Gastrocnemius medialis (tissue), 4 donors: ENCODE data around the gene HHLA2.

Experiments used
- POLR2A ChIP-seq, 2 donors: fragments of 450-650 bp; IDR thresholded peaks; one replicate each; pipeline ENCODE4 v1.6.1; 2017; ENCODE audit warnings: antibody characterized with exemption in 2 of 2, mild to moderate bottlenecking in 2 of 2, moderate library complexity in 2 of 2
- TF ChIP-seq, protein P1 (sequence below), 5 experiments: fragments of 450-650 bp in 3 of 5; fragments of 200-600 bp in 2 of 5; sonication (generic) in 2 of 5; IDR thresholded peaks in 4 of 5; conservative IDR thresholded peaks in 1 of 5; 1 replicate in 4 of 5; 2 replicates in 1 of 5; pipeline ENCODE4 v1.5.1; 2016 to 2019; ENCODE audit warnings: antibody characterized with exemption in 5 of 5, mild to moderate bottlenecking in 3 of 5, moderate library complexity in 3 of 5

GRCh38 chr3:108381529-108382140, 85.3 kb downstream of the HHLA2 start:
- no peak for TF ChIP-seq POLR2A (IDR thresholded peaks at IDR 0.05)
- TF ChIP-seq, protein P1, sequence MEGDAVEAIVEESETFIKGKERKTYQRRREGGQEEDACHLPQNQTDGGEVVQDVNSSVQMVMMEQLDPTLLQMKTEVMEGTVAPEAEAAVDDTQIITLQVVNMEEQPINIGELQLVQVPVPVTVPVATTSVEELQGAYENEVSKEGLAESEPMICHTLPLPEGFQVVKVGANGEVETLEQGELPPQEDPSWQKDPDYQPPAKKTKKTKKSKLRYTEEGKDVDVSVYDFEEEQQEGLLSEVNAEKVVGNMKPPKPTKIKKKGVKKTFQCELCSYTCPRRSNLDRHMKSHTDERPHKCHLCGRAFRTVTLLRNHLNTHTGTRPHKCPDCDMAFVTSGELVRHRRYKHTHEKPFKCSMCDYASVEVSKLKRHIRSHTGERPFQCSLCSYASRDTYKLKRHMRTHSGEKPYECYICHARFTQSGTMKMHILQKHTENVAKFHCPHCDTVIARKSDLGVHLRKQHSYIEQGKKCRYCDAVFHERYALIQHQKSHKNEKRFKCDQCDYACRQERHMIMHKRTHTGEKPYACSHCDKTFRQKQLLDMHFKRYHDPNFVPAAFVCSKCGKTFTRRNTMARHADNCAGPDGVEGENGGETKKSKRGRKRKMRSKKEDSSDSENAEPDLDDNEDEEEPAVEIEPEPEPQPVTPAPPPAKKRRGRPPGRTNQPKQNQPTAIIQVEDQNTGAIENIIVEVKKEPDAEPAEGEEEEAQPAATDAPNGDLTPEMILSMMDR (IDR thresholded peaks at IDR 0.05 in 4 of 5, conservative IDR thresholded peaks at IDR 0.05 in 1 of 5), result no peak
